ENCODE results near the gene PLEKHG1. TPM values are rescaled to one million over a fixed set of nuclear protein-coding genes. Genes with fewer than 3 reads are reported as not detected.

Gene PLEKHG1
- polyA plus RNA-seq, 1 experiment, result 0.16 TPM

Other genes starting within 250 kb of the PLEKHG1 start
- gene IYD, start 230.9 kb upstream of the PLEKHG1 start, polyA plus RNA-seq (2011; rRNA removed), result not detected in 2 replicates